ENCODE data around the gene NCF4.

The NCF4 gene

GRCh38 chr22:36865346-36865745 is 4.5 kb downstream of the NCF4 start:
- no peak for DNase-seq

GRCh38 chr22:36867695-36868094 is 6.9 kb downstream of the NCF4 start:
- no peak for DNase-seq

DNA sequence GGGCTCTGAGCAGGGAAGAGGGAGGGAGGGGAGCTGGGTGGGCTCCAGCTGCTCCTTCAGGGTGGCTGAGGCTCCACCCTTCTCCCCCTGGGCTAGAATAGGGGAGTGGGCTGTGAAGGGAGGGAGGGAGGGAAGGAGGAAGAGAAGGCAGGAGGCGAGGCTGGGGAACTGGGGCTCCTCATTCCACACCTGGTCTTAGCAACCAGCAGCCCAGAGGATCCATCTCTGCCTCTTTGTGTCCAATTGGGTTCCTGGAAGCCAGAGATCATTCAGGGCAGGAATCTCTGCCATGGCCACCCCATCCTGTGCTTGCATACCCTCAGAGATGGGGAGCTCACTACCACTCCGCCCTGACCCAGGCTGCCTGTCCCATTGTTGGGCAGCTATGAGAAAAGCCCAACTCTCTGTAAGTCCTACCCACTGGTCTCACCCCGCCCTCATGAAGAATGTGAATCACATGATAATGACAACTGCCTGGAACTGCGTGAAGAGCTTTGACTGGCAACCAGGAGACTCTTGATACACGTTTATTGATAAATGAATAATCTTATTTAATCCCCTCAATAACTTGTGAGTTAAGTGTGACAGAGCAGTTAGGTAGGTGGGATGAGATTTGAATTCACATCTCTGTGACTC is 7.9 kb downstream of the NCF4 start:
- DNase-seq: no peak

GRCh38 chr22:36870250-36870649 is 9.4 kb downstream of the NCF4 start:
- DNase-seq: no peak

DNA sequence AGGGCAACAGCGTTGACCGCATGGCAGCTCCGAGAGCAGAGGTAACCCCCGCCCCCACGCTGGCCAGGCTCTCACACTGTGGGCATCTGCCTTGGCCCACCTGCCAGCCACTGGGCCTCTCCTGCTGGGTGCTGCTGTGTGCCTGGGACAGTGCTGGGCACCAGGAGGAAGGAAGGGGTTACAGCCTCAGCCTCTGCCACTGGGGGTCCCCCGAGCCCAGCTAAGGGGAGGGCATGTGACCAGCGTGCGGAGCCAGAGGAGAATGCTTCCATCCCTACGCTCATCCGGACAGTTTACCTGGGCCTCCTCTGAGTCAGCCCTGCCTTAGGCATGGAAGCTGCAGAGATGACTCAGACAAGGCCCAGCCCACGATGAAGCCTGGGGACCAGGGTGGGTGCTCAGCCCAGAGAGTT is 10.9 kb downstream of the NCF4 start:
- DNase-seq: no peak

- DNase-seq: no peak
Observed at GRCh38 chr22:36872084-36872483, 11.3 kb downstream of the NCF4 start.

DNA sequence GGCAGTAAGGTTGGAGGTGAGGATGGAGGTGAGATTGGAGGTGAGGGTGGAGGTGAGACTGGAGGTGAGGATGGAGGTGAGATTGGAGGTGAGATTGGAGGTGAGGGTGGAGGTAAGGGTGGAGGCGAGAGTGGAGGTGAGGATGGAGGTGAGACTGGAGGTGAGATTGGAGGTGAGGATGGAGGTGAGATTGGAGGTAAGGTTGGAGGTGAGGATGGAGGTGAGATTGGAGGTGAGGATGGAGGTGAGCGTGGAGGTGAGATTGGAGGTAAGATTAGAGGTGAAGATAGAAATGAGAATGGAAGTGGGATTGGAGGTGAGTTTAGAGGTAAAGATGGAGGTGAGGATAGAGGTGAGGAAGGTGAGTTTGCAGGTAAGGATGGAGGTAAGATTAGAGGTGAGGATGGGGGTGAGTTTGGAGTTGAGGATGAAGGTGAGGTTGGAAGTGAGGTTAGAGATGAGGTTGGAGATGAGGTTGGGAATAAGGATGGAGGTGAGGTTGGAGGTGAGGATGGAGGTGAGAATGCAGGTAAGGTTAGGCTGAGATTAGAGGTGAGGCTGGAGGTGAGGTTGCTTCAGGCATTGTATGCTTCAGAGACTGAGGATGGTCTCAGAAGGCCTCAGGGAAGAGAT is 12.2 kb downstream of the NCF4 start:
- no peak for DNase-seq

DNA sequence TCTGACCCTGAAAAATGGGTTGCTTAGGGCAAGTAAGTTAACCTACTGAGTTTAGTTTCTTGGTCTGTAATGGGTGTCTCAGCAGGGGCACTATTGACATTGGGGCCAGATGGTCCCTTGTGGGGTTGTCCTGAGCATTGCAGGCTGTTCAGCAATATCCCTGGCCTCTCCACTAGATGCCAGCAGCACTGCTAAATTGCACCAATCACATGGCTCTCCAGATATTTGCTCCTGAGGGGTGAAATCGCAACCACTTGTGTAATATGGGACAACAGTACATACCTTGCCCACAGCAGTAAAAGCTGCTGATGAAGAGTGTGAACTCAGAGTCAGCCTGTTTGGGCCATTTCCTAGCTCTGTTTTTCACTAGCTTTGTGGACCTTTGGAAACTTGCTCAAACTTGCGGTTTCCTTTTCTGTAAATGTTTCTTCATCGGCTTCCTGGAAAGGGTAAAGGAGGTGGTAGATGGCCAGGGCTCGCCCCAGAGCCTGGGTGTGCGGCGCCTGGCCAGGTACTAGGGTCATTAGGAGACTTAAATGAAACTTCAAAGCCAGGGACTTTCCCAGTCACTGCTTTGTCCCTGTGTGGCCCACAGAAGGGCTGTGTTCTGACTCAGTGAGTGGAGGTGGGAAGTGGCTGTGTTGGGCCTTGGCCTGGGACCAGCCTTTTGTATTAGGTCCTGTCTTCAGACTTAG is 13.0 kb downstream of the NCF4 start:
- peak in 1 of 4 experiments; percentile 15 for DNase-seq

- no peak for DNase-seq
Observed at GRCh38 chr22:36874309-36874696, 13.5 kb downstream of the NCF4 start.

- no peak for DNase-seq
Observed at GRCh38 chr22:36874736-36875135, 13.9 kb downstream of the NCF4 start.

DNA sequence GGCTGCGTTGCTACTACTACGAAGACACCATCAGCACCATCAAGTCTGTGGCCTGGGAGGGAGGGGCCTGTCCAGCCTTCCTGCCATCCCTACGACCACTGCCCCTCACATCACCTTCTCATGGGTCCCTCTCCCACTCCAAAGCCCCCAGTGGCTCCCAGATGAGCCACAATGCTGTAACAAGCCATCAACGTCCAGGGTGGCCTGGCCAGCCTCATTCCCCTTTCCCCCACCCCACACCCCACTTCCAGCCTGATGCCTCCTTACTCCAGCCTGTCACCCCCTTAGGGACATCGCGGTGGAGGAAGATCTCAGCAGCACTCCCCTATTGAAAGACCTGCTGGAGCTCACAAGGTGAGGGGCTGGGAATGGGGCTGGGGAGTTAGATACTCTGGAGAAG is 14.9 kb downstream of the NCF4 start:
- DNase-seq: no peak

GRCh38 chr22:36879775-36880174 is 19.0 kb downstream of the NCF4 start:
- no peak for DNase-seq

DNA sequence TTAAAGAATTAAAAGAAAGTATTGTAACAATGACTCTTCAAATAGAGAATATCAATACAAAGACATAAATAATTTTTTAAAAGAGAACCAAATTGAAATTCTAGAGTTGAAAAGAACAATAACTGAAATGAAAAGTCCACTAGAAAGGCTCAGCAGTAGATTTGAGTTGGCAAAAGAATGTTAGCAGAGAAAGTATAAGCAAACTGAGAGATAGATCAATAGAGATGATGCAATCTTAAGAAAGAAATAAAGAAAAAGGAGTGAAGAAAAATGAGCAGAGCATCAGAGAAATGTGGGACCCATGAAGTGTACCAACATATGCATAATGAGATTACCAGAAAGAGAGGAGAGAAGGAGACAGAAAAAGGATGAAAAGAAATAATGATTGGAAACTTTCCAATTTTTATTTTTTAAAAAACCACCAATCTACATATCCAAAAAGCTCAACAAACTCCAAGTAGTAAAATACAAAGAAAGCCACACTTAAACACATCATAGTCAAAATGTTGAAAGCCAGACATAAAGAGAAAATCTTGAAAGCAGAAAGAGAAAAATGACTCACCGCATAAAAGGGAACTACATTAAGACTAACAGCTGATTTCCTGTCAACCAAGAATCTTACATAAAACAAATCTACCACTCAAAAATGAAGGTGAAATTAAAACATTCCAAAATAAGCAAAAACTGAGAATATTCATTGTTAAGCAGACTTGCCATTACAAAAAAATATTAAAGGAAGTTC is 20.9 kb downstream of the NCF4 start:
- no peak for DNase-seq

DNA sequence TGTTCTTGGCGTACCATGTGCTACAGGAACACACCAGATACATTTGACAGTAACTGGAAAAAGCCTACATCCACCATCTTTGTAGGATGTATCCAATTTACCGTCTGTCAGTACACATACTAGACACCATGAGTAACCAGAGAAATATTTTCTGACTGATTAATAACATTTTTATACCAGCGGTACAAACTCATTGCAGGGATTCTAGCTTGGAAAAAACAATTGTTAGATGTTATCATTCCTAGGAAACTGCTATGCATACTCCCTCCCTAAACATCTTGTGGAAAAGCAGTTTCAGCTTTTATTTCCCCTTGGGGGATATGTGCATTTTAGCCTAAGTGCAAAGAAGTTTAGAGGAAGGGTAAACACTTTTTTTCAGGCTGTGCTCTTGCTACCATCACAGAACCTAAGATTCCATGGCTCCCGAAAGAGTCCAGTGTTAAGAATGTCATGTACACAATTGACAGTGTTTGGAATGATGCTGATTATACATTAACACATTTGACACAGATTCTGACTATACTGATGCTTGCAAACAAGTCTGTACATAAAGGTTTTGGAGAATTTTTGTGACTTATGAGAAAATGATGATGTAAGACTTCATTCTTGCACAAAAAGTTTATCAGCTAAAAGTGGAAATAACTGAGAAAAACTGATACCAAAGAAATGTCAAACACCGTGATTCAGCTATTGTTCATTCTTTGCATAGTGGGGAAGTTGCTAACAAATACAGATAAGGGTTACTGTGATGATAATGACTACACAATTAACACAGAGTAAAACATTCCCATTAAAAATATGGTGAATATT is 23.7 kb downstream of the NCF4 start:
- no peak for DNase-seq

DNA sequence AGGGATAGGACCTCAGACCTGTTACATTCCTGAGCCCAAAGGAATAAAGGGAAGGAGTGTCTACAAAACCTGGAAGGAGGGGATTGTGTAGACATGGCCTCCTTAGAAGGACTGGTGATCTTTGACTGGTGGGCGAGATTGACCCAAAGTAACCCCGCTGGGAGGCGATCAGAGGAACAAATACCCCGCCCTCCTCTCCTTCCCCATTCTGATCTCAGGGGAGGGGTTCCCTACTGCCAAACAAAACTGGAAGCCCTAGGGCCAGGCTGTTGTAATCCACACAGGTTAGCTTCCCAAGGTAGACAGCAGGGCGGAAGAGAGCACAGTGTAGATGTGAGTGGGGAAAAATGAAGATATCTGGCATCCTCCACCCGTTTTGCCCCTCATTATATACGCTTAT is 24.7 kb downstream of the NCF4 start:
- DNase-seq: no peak

GRCh38 chr22:36886016-36886415 is 25.2 kb downstream of the NCF4 start:
- no peak for DNase-seq

- DNase-seq: no peak
Observed at GRCh38 chr22:36887162-36887561, 26.4 kb downstream of the NCF4 start.

- no peak for DNase-seq
Observed at GRCh38 chr22:36891646-36892045, 30.8 kb downstream of the NCF4 start.

- DNase-seq: no peak
Observed at GRCh38 chr22:36892292-36892691, 31.5 kb downstream of the NCF4 start.

DNA sequence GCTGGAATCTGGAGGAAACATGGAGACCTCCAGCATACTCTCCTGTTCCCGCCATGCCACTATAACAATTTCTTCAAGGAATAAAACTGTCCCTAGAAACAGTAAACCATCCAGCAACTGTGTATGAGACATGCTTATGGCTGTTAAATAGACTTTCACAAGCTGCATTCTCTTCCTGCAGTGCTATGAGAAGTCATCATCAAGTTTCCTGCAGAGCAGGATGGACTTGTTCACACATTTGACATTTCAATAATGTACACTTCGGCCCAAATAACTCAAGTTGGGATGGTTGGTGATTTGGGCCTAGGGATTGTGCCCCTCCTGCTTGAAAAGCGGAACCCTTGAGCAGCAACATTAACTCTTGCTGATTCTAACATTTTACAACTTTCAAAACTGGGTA is 32.5 kb downstream of the NCF4 start:
- no peak for DNase-seq

DNA sequence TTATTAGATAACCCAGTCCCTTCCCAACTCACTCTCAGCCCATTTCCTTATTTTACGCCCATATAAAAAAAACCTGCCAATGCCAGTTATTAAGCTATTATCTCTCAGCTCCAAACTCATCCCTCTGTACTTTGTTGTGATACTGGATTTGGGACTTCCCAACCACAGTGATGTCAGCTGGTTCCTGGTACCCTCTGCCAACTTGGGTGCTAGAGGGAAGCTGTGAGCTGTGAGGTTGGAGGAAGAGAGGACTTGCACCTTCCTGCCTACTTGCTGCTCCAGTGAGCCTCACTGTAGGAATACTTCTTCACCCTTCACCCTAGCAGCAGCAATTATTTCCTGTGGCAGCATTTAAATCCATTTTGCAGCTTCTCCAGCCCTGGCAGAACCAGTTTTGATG is 33.5 kb downstream of the NCF4 start:
- DNase-seq: no peak

GRCh38 chr22:36897611-36898010 is 36.8 kb downstream of the NCF4 start:
- DNase-seq: no peak

DNA sequence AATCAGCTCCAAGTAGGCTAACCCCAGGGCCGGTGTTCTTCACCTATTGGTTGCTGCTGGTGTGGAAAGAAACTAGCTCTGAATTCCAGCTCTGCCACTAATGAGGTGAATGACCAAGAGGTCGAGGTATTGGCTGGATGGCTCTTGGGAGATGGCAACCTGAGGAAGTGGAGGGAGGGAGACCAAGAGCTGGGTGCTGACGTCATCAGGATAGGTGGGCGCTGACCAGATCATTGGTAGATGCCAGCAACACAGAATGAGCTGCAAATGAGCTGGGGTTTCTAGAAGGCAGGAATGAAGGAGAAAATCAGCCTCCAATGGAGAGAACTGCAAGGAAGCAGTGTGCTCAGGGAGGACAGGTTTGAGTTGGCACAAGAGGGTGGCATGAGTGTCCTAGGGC is 37.9 kb downstream of the NCF4 start:
- no peak for DNase-seq
